Measurements from ENCODE around the gene FOXI3.

- TF ChIP-seq POLR2A (IDR thresholded peaks at IDR 0.05), result no peak
- TF ChIP-seq POLR2AphosphoS5 (IDR thresholded peaks at IDR 0.05), result no peak
These were observed 18.8 kb upstream of the FOXI3 start for GRCh38 chr2:88471083-88471942.
